ENCODE data around the gene PAK1. TPM values are rescaled to one million over a fixed set of nuclear protein-coding genes. Genes with fewer than 3 reads are reported as not detected.

PAK1 gene
- total RNA-seq, 1 experiment from 2014 or later: 26.1 TPM

GRCh38 chr11:77425346-77425745 lies 48.5 kb downstream of the PAK1 start:
- ChIA-PET POLR2A (ENCODE audit: unreplicated experiment) (no interaction called here), CTCF (no interaction called here)
- ATAC-seq: no peak

GRCh38 chr11:77424644-77425043 lies 49.2 kb downstream of the PAK1 start:
- H3K4me1 ChIP-seq (ENCODE audit: insufficient read depth, low read length): no peaks in the 10 kb centered on the region
- H4K20me1 ChIP-seq (ENCODE audit: low read length): no peaks in the 10 kb centered on the region
- no TSS peak for BruUV-seq (replicated peaks)
- DNase-seq: no peak
- H3K79me2 ChIP-seq (ENCODE audit: low read length): no peaks in the 10 kb centered on the region
- no peak overlapping the region for H3K4me3 ChIP-seq (ENCODE audit: low read length)
- H3K9me2 ChIP-seq (replicated peaks; ENCODE audit: low read length): no peaks in the 10 kb centered on the region
- ChIA-PET CTCF (no interaction called here), POLR2A (ENCODE audit: unreplicated experiment) (no interaction called here)
- no peak overlapping the region for H2AFZ ChIP-seq (ENCODE audit: low read length)
- no peak overlapping the region for H3K9ac ChIP-seq (ENCODE audit: low read length)
- ATAC-seq: no peak
- no peak overlapping the region for H3K27ac ChIP-seq (ENCODE audit: low read length)
- intact Hi-C loops (cut with micrococcal nuclease): no loop called here
- H3K9me3 ChIP-seq (ENCODE audit: low read length): no peaks in the 10 kb centered on the region
- no peak overlapping the region for H3K4me2 ChIP-seq (ENCODE audit: low read length)
- H3K27me3 ChIP-seq (ENCODE audit: low read length): no peaks in the 10 kb centered on the region
- no peaks in the 10 kb centered on the region for H3K36me3 ChIP-seq (ENCODE audit: low read depth, low read length)
- TF ChIP-seq CTCF (conservative IDR thresholded peaks at IDR 0.05; ENCODE audit: low read depth, low read length): no peak
- no peak for TF ChIP-seq EZH2phosphoT487 (IDR thresholded peaks at IDR 0.05; ENCODE audit: borderline replicate concordance, low read length)
- TF ChIP-seq EZH2 (IDR thresholded peaks at IDR 0.05; ENCODE audit: low read length, unreplicated experiment): no peak
- H3F3A ChIP-seq (ENCODE audit: low read length, unreplicated experiment): no peaks in the 10 kb centered on the region

More at GRCh38 chr11:77425346-77425745, 48.5 kb downstream of the PAK1 start:
- intact Hi-C loops (cut with micrococcal nuclease): no loop called here
- no peak for TF ChIP-seq EZH2phosphoT487 (IDR thresholded peaks at IDR 0.05; ENCODE audit: borderline replicate concordance, low read length)
- no peak for TF ChIP-seq CTCF (conservative IDR thresholded peaks at IDR 0.05; ENCODE audit: low read depth, low read length)
- TF ChIP-seq EZH2 (IDR thresholded peaks at IDR 0.05; ENCODE audit: low read length, unreplicated experiment): no peak
- no peaks in the 10 kb centered on the region for H3K9me3 ChIP-seq (ENCODE audit: low read length)
- no peaks in the 10 kb centered on the region for H3F3A ChIP-seq (ENCODE audit: low read length, unreplicated experiment)
- DNase-seq: no peak
- BruUV-seq (replicated peaks): no TSS peak
- H4K20me1 ChIP-seq (ENCODE audit: low read length): no peaks in the 10 kb centered on the region
- no peaks in the 10 kb centered on the region for H3K4me1 ChIP-seq (ENCODE audit: insufficient read depth, low read length)
- H3K27ac ChIP-seq (ENCODE audit: low read length): no peak overlapping the region
- H2AFZ ChIP-seq (ENCODE audit: low read length): no peak overlapping the region
- no peak overlapping the region for H3K9ac ChIP-seq (ENCODE audit: low read length)
- H3K36me3 ChIP-seq (ENCODE audit: low read depth, low read length): no peaks in the 10 kb centered on the region
- no peak overlapping the region for H3K4me2 ChIP-seq (ENCODE audit: low read length)
- no peaks in the 10 kb centered on the region for H3K9me2 ChIP-seq (replicated peaks; ENCODE audit: low read length)
- no peaks in the 10 kb centered on the region for H3K27me3 ChIP-seq (ENCODE audit: low read length)
- H3K79me2 ChIP-seq (ENCODE audit: low read length): no peaks in the 10 kb centered on the region
- H3K4me3 ChIP-seq (ENCODE audit: low read length): no peak overlapping the region

GRCh38 chr11:77423624-77424023 lies 50.3 kb downstream of the PAK1 start:
- no peak overlapping the region for H3K27ac ChIP-seq (ENCODE audit: low read length)
- no peak overlapping the region for H3K9ac ChIP-seq (ENCODE audit: low read length)
- TF ChIP-seq CTCF (conservative IDR thresholded peaks at IDR 0.05; ENCODE audit: low read depth, low read length): no peak
- TF ChIP-seq EZH2 (IDR thresholded peaks at IDR 0.05; ENCODE audit: low read length, unreplicated experiment): no peak
- TF ChIP-seq EZH2phosphoT487 (IDR thresholded peaks at IDR 0.05; ENCODE audit: borderline replicate concordance, low read length): no peak
- no peaks in the 10 kb centered on the region for H3K4me1 ChIP-seq (ENCODE audit: insufficient read depth, low read length)
- intact Hi-C loops (cut with micrococcal nuclease): no loop called here
- ChIA-PET CTCF (no interaction called here), POLR2A (ENCODE audit: unreplicated experiment) (no interaction called here)
- H3K4me2 ChIP-seq (ENCODE audit: low read length): no peak overlapping the region
- H3F3A ChIP-seq (ENCODE audit: low read length, unreplicated experiment): no peaks in the 10 kb centered on the region
- no peaks in the 10 kb centered on the region for H3K36me3 ChIP-seq (ENCODE audit: low read depth, low read length)
- no peak overlapping the region for H2AFZ ChIP-seq (ENCODE audit: low read length)
- DNase-seq: no peak
- no peaks in the 10 kb centered on the region for H3K9me3 ChIP-seq (ENCODE audit: low read length)
- H3K4me3 ChIP-seq (ENCODE audit: low read length): no peak overlapping the region
- no peaks in the 10 kb centered on the region for H3K27me3 ChIP-seq (ENCODE audit: low read length)
- no peaks in the 10 kb centered on the region for H3K79me2 ChIP-seq (ENCODE audit: low read length)
- H4K20me1 ChIP-seq (ENCODE audit: low read length): no peaks in the 10 kb centered on the region
- H3K9me2 ChIP-seq (replicated peaks; ENCODE audit: low read length): no peaks in the 10 kb centered on the region
- ATAC-seq: no peak
- no TSS peak for BruUV-seq (replicated peaks)
